ENCODE data around the gene HES7.

- no peak for TF ChIP-seq CTCF (IDR thresholded peaks at IDR 0.05; ENCODE audit: low read depth, low read length)
- TF ChIP-seq POLR2A (IDR thresholded peaks at IDR 0.05; ENCODE audit: extremely low read depth, insufficient read length), result no peak
Observed at GRCh38 chr17:8103549-8103948, 20.4 kb downstream of the HES7 start.
